Endometrium (tissue), 2 donors: ENCODE results near the gene SLC39A9.

Experiments used
- FAIRE-seq: peaks from 2 replicates; lab custom pipeline; 2012; peaks lifted over from hg19 to GRCh38; lab: Jason Lieb, UNC
- donor health status: control.
- donor health status: control.

SLC39A9 gene

GRCh38 chr14:69500096-69500495 is 101.6 kb downstream of the SLC39A9 start:
- no peak for FAIRE-seq

GRCh38 chr14:69500736-69501135 is 102.2 kb downstream of the SLC39A9 start:
- FAIRE-seq, result no peak

GRCh38 chr14:69501423-69501838 is 102.9 kb downstream of the SLC39A9 start:
- no peak for FAIRE-seq

- FAIRE-seq, result no peak
These were observed 106.3 kb downstream of the SLC39A9 start for GRCh38 chr14:69504775-69505174.

GRCh38 chr14:69505338-69506240 is 107.1 kb downstream of the SLC39A9 start:
- no peak for FAIRE-seq

- no peak for FAIRE-seq
These were observed 107.7 kb downstream of the SLC39A9 start for GRCh38 chr14:69506241-69506595.
